ENCODE measurements around the gene CASP7. TPM values are rescaled to one million over a fixed set of nuclear protein-coding genes. Genes with fewer than 3 reads are reported as not detected.

Gene CASP7
- polyA plus RNA-seq, 3 donors = 9.9 to 26.1 (median 16.0) TPM

DNA sequence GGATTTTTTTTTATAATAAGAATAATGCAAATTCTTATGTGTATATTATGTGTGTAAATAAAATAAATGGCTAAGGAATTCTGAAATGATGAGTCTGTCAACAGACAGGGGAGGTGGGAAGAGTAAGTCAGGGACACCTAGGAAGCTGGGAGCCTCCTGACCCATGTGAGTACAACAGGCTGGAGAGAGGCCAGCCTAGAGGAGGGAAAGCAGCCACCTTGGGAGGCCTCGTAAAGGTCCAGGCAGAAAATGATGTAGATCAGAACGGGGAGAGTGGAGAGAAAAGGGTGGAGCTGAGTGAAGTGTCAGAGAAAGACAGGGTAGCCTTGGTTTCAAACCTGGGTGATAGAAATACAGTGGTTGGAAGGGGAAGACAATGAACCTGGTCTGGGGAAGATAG, 22.8 kb upstream of the CASP7 start:
- peaks cover 0 to 2% (median 0%) of the 10 kb centered on the region in 7 donors for H3K9me3 Mint-ChIP-seq
- H3K4me3 Mint-ChIP-seq = no peak overlapping the region
- TF ChIP-seq, protein P1, sequence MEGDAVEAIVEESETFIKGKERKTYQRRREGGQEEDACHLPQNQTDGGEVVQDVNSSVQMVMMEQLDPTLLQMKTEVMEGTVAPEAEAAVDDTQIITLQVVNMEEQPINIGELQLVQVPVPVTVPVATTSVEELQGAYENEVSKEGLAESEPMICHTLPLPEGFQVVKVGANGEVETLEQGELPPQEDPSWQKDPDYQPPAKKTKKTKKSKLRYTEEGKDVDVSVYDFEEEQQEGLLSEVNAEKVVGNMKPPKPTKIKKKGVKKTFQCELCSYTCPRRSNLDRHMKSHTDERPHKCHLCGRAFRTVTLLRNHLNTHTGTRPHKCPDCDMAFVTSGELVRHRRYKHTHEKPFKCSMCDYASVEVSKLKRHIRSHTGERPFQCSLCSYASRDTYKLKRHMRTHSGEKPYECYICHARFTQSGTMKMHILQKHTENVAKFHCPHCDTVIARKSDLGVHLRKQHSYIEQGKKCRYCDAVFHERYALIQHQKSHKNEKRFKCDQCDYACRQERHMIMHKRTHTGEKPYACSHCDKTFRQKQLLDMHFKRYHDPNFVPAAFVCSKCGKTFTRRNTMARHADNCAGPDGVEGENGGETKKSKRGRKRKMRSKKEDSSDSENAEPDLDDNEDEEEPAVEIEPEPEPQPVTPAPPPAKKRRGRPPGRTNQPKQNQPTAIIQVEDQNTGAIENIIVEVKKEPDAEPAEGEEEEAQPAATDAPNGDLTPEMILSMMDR (IDR thresholded peaks at IDR 0.05) = no peak
- Histone ChIP-seq H3K36me3 (replicated peaks in 1 of 2; ENCODE audit: control insufficient read depth in 1 of 2, insufficient read depth in 2 of 2, low read length in 2 of 2) (no peaks in the 10 kb centered on the region), H3K4me1 (ENCODE audit: control insufficient read depth in 1 of 2, insufficient read depth in 2 of 2, low read length in 2 of 2) (no peaks in the 10 kb centered on the region), H3K4me3 (replicated peaks in 1 of 3; ENCODE audit: low read depth in 2 of 3, low read length in 3 of 3) (no peak overlapping the region), H4K20me1 (ENCODE audit: insufficient read depth, low read length) (no peaks in the 10 kb centered on the region), H3K27me3 (ENCODE audit: control insufficient read depth in 2 of 2, insufficient read depth in 2 of 2, low read length in 2 of 2) (peaks cover 0 to 3% of the 10 kb centered on the region in 2 donors), H3K9ac (ENCODE audit: insufficient read depth, low read length, poor library complexity, severe bottlenecking) (no peak overlapping the region), H3K9me3 (replicated peaks in 1 of 2; ENCODE audit: control insufficient read depth in 1 of 2, insufficient read depth in 1 of 2, low read length in 2 of 2) (no peaks in the 10 kb centered on the region), H3K4me2 (replicated peaks; ENCODE audit: extremely low read depth, low read length, poor library complexity, severe bottlenecking) (no peak overlapping the region), H3K79me2 (ENCODE audit: insufficient read depth, low read length) (no peaks in the 10 kb centered on the region), H2AFZ (ENCODE audit: insufficient read depth, low read depth, low read length, poor library complexity, severe bottlenecking) (no peak overlapping the region), H3K27ac (ENCODE audit: low read depth in 1 of 2, low read length in 2 of 2) (no peak overlapping the region)
- no peak for DNase-seq
- intact Hi-C loops (cut with micrococcal nuclease) = no loop called here
- H3K27ac Mint-ChIP-seq = no peak overlapping the region
- no peaks in the 10 kb centered on the region for H3K4me1 Mint-ChIP-seq
- H3K36me3 Mint-ChIP-seq = no peaks in the 10 kb centered on the region
- H3K27me3 Mint-ChIP-seq (ENCODE audit: low read depth in 3 of 3) = peaks cover 2 to 9% (median 4%) of the 10 kb centered on the region in 3 donors
- 86% methylated on average over 2 of the region's 2 CpGs for WGBS (ENCODE audit: insufficient coverage)

DNA sequence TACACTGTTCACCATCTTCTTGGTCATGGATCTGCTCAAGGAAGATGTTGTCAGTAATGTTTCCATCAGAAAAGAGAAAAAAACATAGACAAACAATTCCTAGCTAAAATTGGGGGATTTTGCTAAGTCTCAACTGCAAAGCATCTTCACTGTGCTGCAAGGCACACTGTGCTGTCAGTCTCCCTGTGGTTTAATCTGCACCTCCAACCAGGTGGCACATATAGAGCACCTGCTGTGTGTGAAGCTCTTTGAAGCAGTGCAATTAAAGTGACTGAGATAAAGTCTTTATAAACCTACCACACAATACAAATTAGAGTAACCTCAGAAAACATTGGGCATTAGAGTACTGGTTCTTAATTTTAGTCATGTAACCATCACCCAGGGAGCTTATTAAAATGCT, 22.2 kb upstream of the CASP7 start:
- TF ChIP-seq, protein P1 (IDR thresholded peaks at IDR 0.05) = no peak
- Mint-ChIP-seq H3K9me3 (peaks cover 0 to 2% (median 0%) of the 10 kb centered on the region in 7 donors), H3K4me3 (no peak overlapping the region), H3K27me3 (ENCODE audit: low read depth in 3 of 3) (peaks cover 2 to 10% (median 4%) of the 10 kb centered on the region in 3 donors), H3K27ac (no peak overlapping the region), H3K36me3 (no peaks in the 10 kb centered on the region), H3K4me1 (no peaks in the 10 kb centered on the region)
- H3K9ac ChIP-seq (ENCODE audit: insufficient read depth, low read length, poor library complexity, severe bottlenecking) = no peak overlapping the region
- no peaks in the 10 kb centered on the region for H3K79me2 ChIP-seq (ENCODE audit: insufficient read depth, low read length)
- no peak overlapping the region for H2AFZ ChIP-seq (ENCODE audit: insufficient read depth, low read depth, low read length, poor library complexity, severe bottlenecking)
- no peaks in the 10 kb centered on the region for H3K36me3 ChIP-seq (replicated peaks in 1 of 2; ENCODE audit: control insufficient read depth in 1 of 2, insufficient read depth in 2 of 2, low read length in 2 of 2)
- H3K4me1 ChIP-seq (ENCODE audit: control insufficient read depth in 1 of 2, insufficient read depth in 2 of 2, low read length in 2 of 2) = no peaks in the 10 kb centered on the region
- no peak overlapping the region for H3K27ac ChIP-seq (ENCODE audit: low read depth in 1 of 2, low read length in 2 of 2)
- H3K4me2 ChIP-seq (replicated peaks; ENCODE audit: extremely low read depth, low read length, poor library complexity, severe bottlenecking) = no peak overlapping the region
- H3K4me3 ChIP-seq (replicated peaks in 1 of 3; ENCODE audit: low read depth in 2 of 3, low read length in 3 of 3) = no peak overlapping the region
- intact Hi-C loops (cut with micrococcal nuclease) = no loop called here
- DNase-seq = no peak
- H3K9me3 ChIP-seq (replicated peaks in 1 of 2; ENCODE audit: control insufficient read depth in 1 of 2, insufficient read depth in 1 of 2, low read length in 2 of 2) = no peaks in the 10 kb centered on the region
- peaks cover 0 to 3% of the 10 kb centered on the region in 2 donors for H3K27me3 ChIP-seq (ENCODE audit: control insufficient read depth in 2 of 2, insufficient read depth in 2 of 2, low read length in 2 of 2)
- no peaks in the 10 kb centered on the region for H4K20me1 ChIP-seq (ENCODE audit: insufficient read depth, low read length)

Measured in CD14-positive monocyte (primary cell).